SK-N-SH (cell line): Measurements from ENCODE around the gene TRPV6. TPM values are rescaled to one million over a fixed set of nuclear protein-coding genes. Genes with fewer than 3 reads are reported as not detected.

Source experiments
- CTCF ChIA-PET: fragments of 300-600, 350-600 bp; formaldehyde crosslinking; extraction: SDS; loops from one replicate; lab custom pipeline; 2021; lab: Yijun Ruan, JAX
- POLR2A ChIA-PET: fragments of 350-600 bp; sonication (Branson Sonifier 250); formaldehyde crosslinking; extraction: SDS; loops from one replicate; lab custom pipeline; 2020; ENCODE audit warnings: antibody characterized with exemption, inconsistent platforms; lab: Yijun Ruan, JAX
- DNase-seq: peaks from one replicate; pipeline ENCODE4 v3.0.0; 2012
- H2AFZ ChIP-seq: fragments of 200-600 bp; sonication (generic); 2 replicates; pipeline ENCODE4 v1.8.1; 2016; ENCODE audit warnings: antibody characterized with exemption, mild to moderate bottlenecking, low read depth
- H3F3A ChIP-seq: fragments of 200-600 bp; sonication (generic); replicated peaks from 2 replicates; pipeline ENCODE3; 2016; ENCODE audit warnings: antibody characterized with exemption, mild to moderate bottlenecking; ENCODE audit not compliant: insufficient read depth
- H3K27ac ChIP-seq, 2 experiments: fragments of 200-500 bp in 1 of 2; fragments of 200-600 bp in 1 of 2; sonication (Bioruptor generic) in 1 of 2; sonication (generic), shearing (Covaris generic) in 1 of 2; 2 replicates each; pipeline versions ENCODE4 v1.5.1 to v1.6.1; 2014 to 2016; ENCODE audit warnings: low read depth in 2 of 2, inconsistent platforms in 1 of 2, low read length in 1 of 2, mild to moderate bottlenecking in 1 of 2, mixed read lengths in 1 of 2
- H3K27me3 ChIP-seq: fragments of 200-600 bp; sonication (generic), shearing (Covaris generic); 2 replicates; pipeline ENCODE4 v1.6.1; 2016; ENCODE audit warnings: mixed run types; ENCODE audit not compliant: insufficient read depth
- H3K36me3 ChIP-seq, 2 experiments: fragments of 200-500 bp in 1 of 2; fragments of 200-600 bp in 1 of 2; sonication (Bioruptor generic) in 1 of 2; sonication (generic) in 1 of 2; replicated peaks in 1 of 2; 2 replicates each; pipeline versions ENCODE3 to v1.5.1; 2014 to 2016; ENCODE audit warnings: low read length in 1 of 2, mild to moderate bottlenecking in 1 of 2; ENCODE audit not compliant: insufficient read depth in 2 of 2, control insufficient read depth in 1 of 2
- H3K4me1 ChIP-seq, 2 experiments: fragments of 200-500 bp in 1 of 2; fragments of 200-600 bp in 1 of 2; sonication (Bioruptor generic) in 1 of 2; sonication (generic), shearing (Covaris generic) in 1 of 2; 2 replicates each; pipeline versions ENCODE4 v1.5.1 to v1.6.1; 2014 to 2016; ENCODE audit warnings: low read depth in 1 of 2, low read length in 1 of 2, mixed run types in 1 of 2; ENCODE audit not compliant: insufficient read depth in 2 of 2, control insufficient read depth in 1 of 2
- H3K4me2 ChIP-seq: fragments of 200-600 bp; sonication (generic), shearing (Covaris generic); 2 replicates; pipeline ENCODE4 v1.6.1; 2017; ENCODE audit warnings: mixed run types
- H3K4me3 ChIP-seq, 2 experiments: fragments of 200-500 bp in 1 of 2; fragments of 200-600 bp in 1 of 2; sonication (Bioruptor generic) in 1 of 2; sonication (generic), shearing (Covaris generic) in 1 of 2; 2 replicates each; pipeline versions ENCODE4 v1.5.1 to v1.8.1; 2014 to 2016; ENCODE audit warnings: low read depth in 2 of 2, inconsistent platforms in 1 of 2, low read length in 1 of 2, mild to moderate bottlenecking in 1 of 2, mixed read lengths in 1 of 2, moderate library complexity in 1 of 2
- H3K79me2 ChIP-seq: fragments of 200-600 bp; sonication (generic); 2 replicates; pipeline ENCODE4 v1.8.1; 2017; ENCODE audit warnings: mild to moderate bottlenecking; ENCODE audit not compliant: insufficient read depth
- H3K9ac ChIP-seq: fragments of 200-600 bp; sonication (generic); 2 replicates; pipeline ENCODE4 v1.6.1; 2017; ENCODE audit warnings: mixed run types
- H3K9me2 ChIP-seq: fragments of 200-600 bp; sonication (generic); 2 replicates; pipeline ENCODE4 v1.6.1; 2017; ENCODE audit warnings: mixed run types
- H3K9me3 ChIP-seq: fragments of 200-600 bp; sonication (generic); 2 replicates; pipeline ENCODE4 v1.6.1; 2017; ENCODE audit warnings: mixed run types, mild to moderate bottlenecking, moderate library complexity
- H4K20me1 ChIP-seq: fragments of 200-600 bp; sonication (generic); 2 replicates; pipeline ENCODE4 v1.6.1; 2017; ENCODE audit warnings: mild to moderate bottlenecking, mixed run types; ENCODE audit not compliant: insufficient read depth
- CTCF ChIP-seq: fragments of 200-600 bp; sonication (generic); IDR thresholded peaks from 2 replicates; pipeline ENCODE4 v1.6.1; 2017; ENCODE audit warnings: antibody characterized with exemption, mild to moderate bottlenecking, moderate library complexity
- EZH2phosphoT487 ChIP-seq: fragments of 200-600 bp; sonication (generic); IDR thresholded peaks from 2 replicates; pipeline ENCODE4 v1.6.1; 2017; ENCODE audit warnings: low read depth, mixed run types, mild to moderate bottlenecking, antibody characterized with exemption, moderate library complexity, borderline replicate concordance
- FOXJ3 ChIP-seq: sonication (generic); formaldehyde crosslinking; IDR thresholded peaks from 2 replicates; pipeline ENCODE4 v1.5.1; 2020; ENCODE audit warnings: mild to moderate bottlenecking, missing genetic modification reagents
- FOXM1 ChIP-seq: IDR thresholded peaks from 2 replicates; pipeline ENCODE4 v1.4.0; 2012; ENCODE audit warnings: low read depth, mild to moderate bottlenecking
- GABPA ChIP-seq: IDR thresholded peaks from 2 replicates; pipeline ENCODE4 v1.4.0; 2012; ENCODE audit warnings: low read depth, mild to moderate bottlenecking
- IRF3 ChIP-seq: fragments of 150-350 bp; IDR thresholded peaks from 2 replicates; pipeline ENCODE4 v1.6.1; 2016; ENCODE audit warnings: mild to moderate bottlenecking, low read depth, low read length
- MAX ChIP-seq: IDR thresholded peaks from 2 replicates; pipeline ENCODE4 v1.4.0; 2012; ENCODE audit warnings: low read depth
- MEF2A ChIP-seq: IDR thresholded peaks from 2 replicates; pipeline ENCODE4 v1.4.0; 2012; ENCODE audit warnings: low read depth, borderline replicate concordance
- MXI1 ChIP-seq: IDR thresholded peaks from 2 replicates; pipeline ENCODE4 v1.6.1; 2012; ENCODE audit warnings: mild to moderate bottlenecking, low read depth, low read length, improper control_type of control experiment
- POLR2AphosphoS5 ChIP-seq: IDR thresholded peaks from 2 replicates; pipeline ENCODE4 v1.6.1; 2012; ENCODE audit warnings: low read depth, low read length
- RCOR1 ChIP-seq: fragments of 150-350 bp; IDR thresholded peaks from 2 replicates; pipeline ENCODE4 v1.6.1; 2017; ENCODE audit warnings: antibody characterized with exemption, low read length
- RFX5 ChIP-seq: IDR thresholded peaks from 2 replicates; pipeline ENCODE4 v1.6.1; 2012; ENCODE audit warnings: mild to moderate bottlenecking, improper control_type of control experiment, low read length
- SIN3A ChIP-seq: IDR thresholded peaks from 2 replicates; pipeline ENCODE4 v1.6.1; 2012; ENCODE audit warnings: low read depth, mild to moderate bottlenecking, low read length, moderate library complexity, borderline replicate concordance
- SMC3 ChIP-seq: IDR thresholded peaks from 2 replicates; pipeline ENCODE4 v1.6.1; 2012; ENCODE audit warnings: low read depth, low read length, improper control_type of control experiment
- TAF1 ChIP-seq: IDR thresholded peaks from 2 replicates; pipeline ENCODE4 v1.6.1; 2012; ENCODE audit warnings: low read depth, mild to moderate bottlenecking, low read length, moderate library complexity, borderline replicate concordance
- TCF12 ChIP-seq: IDR thresholded peaks from 2 replicates; pipeline ENCODE4 v1.4.0; 2012
- ZBTB33 ChIP-seq: IDR thresholded peaks from 2 replicates; pipeline ENCODE4 v1.4.0; 2012; ENCODE audit warnings: low read depth, borderline replicate concordance
- WGBS: methylation state at CpG from one replicate; pipeline ENCODE4 v1.1.6; 2017; ENCODE audit warnings: low lambda C conversion rate; 5-methylcytosine and 5-hydroxymethylcytosine counted together
- polyA plus RNA-seq, 3 experiments: library from polyadenylated mRNA; depleted of rRNA; stranded (reverse); fragments of >200 nt; gene quantifications; 2 replicates each; pipeline ENCODE4 v1.2.3, GENCODE V29; 2012
- TF ChIP-seq, protein P1 (sequence below): fragments of 150-350 bp; IDR thresholded peaks from 2 replicates; pipeline ENCODE4 v1.6.1; 2017; ENCODE audit warnings: antibody characterized with exemption, low read length, low read depth, borderline replicate concordance
- TF ChIP-seq, protein P2 (sequence below): IDR thresholded peaks from 2 replicates; pipeline ENCODE4 v1.4.0; 2012; ENCODE audit warnings: low read depth, borderline replicate concordance
- TF ChIP-seq, protein P3 (sequence below): IDR thresholded peaks from 2 replicates; pipeline ENCODE4; 2012

The TRPV6 gene
- polyA plus RNA-seq, 1 of the 3 experiments (the other 2 are of a cell fraction), result not detected

GRCh38 chr7:142923391-142923790, 37.8 kb upstream of the TRPV6 start (continued):
- TF ChIP-seq EZH2phosphoT487 (no peak), RFX5 (no peak), CTCF (no peak), MXI1 (no peak), GABPA (no peak), RCOR1 (no peak), TAF1 (no peak), FOXJ3 (CRISPR knock-in tag) (no peak), SMC3 (no peak), MEF2A (no peak)
- TF ChIP-seq, protein P1, sequence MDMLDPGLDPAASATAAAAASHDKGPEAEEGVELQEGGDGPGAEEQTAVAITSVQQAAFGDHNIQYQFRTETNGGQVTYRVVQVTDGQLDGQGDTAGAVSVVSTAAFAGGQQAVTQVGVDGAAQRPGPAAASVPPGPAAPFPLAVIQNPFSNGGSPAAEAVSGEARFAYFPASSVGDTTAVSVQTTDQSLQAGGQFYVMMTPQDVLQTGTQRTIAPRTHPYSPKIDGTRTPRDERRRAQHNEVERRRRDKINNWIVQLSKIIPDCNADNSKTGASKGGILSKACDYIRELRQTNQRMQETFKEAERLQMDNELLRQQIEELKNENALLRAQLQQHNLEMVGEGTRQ, result no peak
- TF ChIP-seq, protein P2, sequence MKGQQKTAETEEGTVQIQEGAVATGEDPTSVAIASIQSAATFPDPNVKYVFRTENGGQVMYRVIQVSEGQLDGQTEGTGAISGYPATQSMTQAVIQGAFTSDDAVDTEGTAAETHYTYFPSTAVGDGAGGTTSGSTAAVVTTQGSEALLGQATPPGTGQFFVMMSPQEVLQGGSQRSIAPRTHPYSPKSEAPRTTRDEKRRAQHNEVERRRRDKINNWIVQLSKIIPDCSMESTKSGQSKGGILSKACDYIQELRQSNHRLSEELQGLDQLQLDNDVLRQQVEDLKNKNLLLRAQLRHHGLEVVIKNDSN, result no peak
- TF ChIP-seq, all 33 proteins: peak for 0

- Histone ChIP-seq H3K9me2 (no peaks in the 10 kb centered on the region), H3K27ac (no peak overlapping the region), H3K4me1 (no peaks in the 10 kb centered on the region), H3F3A (no peaks in the 10 kb centered on the region), H3K4me2 (no peak overlapping the region), H3K79me2 (no peaks in the 10 kb centered on the region), H3K4me3 (no peak overlapping the region), H4K20me1 (no peaks in the 10 kb centered on the region), H2AFZ (no peak overlapping the region), H3K9ac (no peak overlapping the region), H3K36me3 (no peaks in the 10 kb centered on the region), H3K27me3 (peaks cover 5% of the 10 kb centered on the region; the same call in 1 of the 2 replicates), H3K9me3 (no peaks in the 10 kb centered on the region)
- DNase-seq, result no peak
- POLR2A ChIA-PET, result no interaction called here
- CTCF ChIA-PET, result interaction anchor here (0.7 to 2.5 kb wide), 3 partner anchors 8 to 295 kb away, joined by 3 to 7 read pairs (median 4); no protein-coding TSS in a partner anchor
- WGBS, result 31% methylated on average over 3 of the region's 3 CpGs
- TF ChIP-seq, protein P2, result no peak
- TF ChIP-seq SIN3A (no peak), FOXM1 (no peak), TCF12 (no peak), POLR2AphosphoS5 (no peak), ZBTB33 (no peak), MAX (no peak), IRF3 (no peak)
- TF ChIP-seq, protein P3, sequence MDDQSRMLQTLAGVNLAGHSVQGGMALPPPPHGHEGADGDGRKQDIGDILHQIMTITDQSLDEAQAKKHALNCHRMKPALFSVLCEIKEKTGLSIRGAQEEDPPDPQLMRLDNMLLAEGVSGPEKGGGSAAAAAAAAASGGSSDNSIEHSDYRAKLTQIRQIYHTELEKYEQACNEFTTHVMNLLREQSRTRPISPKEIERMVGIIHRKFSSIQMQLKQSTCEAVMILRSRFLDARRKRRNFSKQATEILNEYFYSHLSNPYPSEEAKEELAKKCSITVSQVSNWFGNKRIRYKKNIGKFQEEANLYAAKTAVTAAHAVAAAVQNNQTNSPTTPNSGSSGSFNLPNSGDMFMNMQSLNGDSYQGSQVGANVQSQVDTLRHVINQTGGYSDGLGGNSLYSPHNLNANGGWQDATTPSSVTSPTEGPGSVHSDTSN, result no peak
Observed at GRCh38 chr7:142919656-142920055, 34.1 kb upstream of the TRPV6 start.
